ENCODE measurements around the gene SLC28A2.

- no peak for TF ChIP-seq POLR2A (IDR thresholded peaks at IDR 0.05)
- TF ChIP-seq CTCF (IDR thresholded peaks at IDR 0.05), result no peak
Measured at GRCh38 chr15:45265506-45265905, 13.5 kb downstream of the SLC28A2 start.

Measured in lower leg skin (tissue), 3 donors.